HepG2 (cell line): Measurements from ENCODE around the gene KDM6B. TPM values are rescaled to one million over a fixed set of nuclear protein-coding genes. Genes with fewer than 3 reads are reported as not detected.

ENCODE experiments used
- CEBPG ChIP-seq: IDR thresholded peaks from 2 replicates; pipeline ENCODE4 v1.6.1; 2016
- DPF2 ChIP-seq: sonication (generic); formaldehyde crosslinking; IDR thresholded peaks from 2 replicates; pipeline ENCODE4 v1.4.0; 2020; ENCODE audit warnings: mild to moderate bottlenecking, low read depth, missing genetic modification reagents, borderline replicate concordance
- EP300 ChIP-seq, 3 experiments: sonication (generic) in 1 of 3; formaldehyde crosslinking in 1 of 3; IDR thresholded peaks; 2 replicates each; pipeline versions ENCODE4 v1.5.1 to v1.6.1; 2011 to 2020; ENCODE audit warnings: low read depth in 2 of 3, low read length in 2 of 3, borderline replicate concordance in 1 of 3, improper control_type of control experiment in 1 of 3, mild to moderate bottlenecking in 1 of 3, missing genetic modification reagents in 1 of 3, moderate library complexity in 1 of 3
- FOSL2 ChIP-seq: sonication (generic); formaldehyde crosslinking; IDR thresholded peaks from 2 replicates; pipeline ENCODE4 v1.4.0; 2020; ENCODE audit warnings: missing genetic modification reagents
- FOXP1 ChIP-seq, 2 experiments: fragments of 450-650 bp in 1 of 2; IDR thresholded peaks; 2 replicates each; pipeline ENCODE4 v1.6.1; 2017 to 2018; ENCODE audit warnings: antibody characterized with exemption in 1 of 2
- GFI1 ChIP-seq: sonication (generic); formaldehyde crosslinking; IDR thresholded peaks from 2 replicates; pipeline ENCODE4 v1.5.0; 2020; ENCODE audit warnings: missing genetic modification reagents, mild to moderate bottlenecking, borderline replicate concordance
- HDAC1 ChIP-seq: sonication (generic); formaldehyde crosslinking; IDR thresholded peaks from 2 replicates; pipeline ENCODE4 v1.5.1; 2020; ENCODE audit warnings: mild to moderate bottlenecking, missing genetic modification reagents
- KAT8 ChIP-seq: IDR thresholded peaks from 2 replicates; pipeline ENCODE4 v1.6.1; 2016; ENCODE audit warnings: missing genetic modification reagents, missing compliant biosample characterization
- KDM6A ChIP-seq: IDR thresholded peaks from 2 replicates; pipeline ENCODE4 v1.6.1; 2016; ENCODE audit warnings: low read depth
- MEF2D ChIP-seq: sonication (generic); formaldehyde crosslinking; IDR thresholded peaks from 2 replicates; pipeline ENCODE4 v1.5.1; 2020; ENCODE audit warnings: mild to moderate bottlenecking, missing genetic modification reagents
- NCOA2 ChIP-seq: sonication (generic); formaldehyde crosslinking; IDR thresholded peaks from 2 replicates; pipeline ENCODE4 v1.8.0; 2022; ENCODE audit warnings: inconsistent platforms
- RARA ChIP-seq: IDR thresholded peaks from 2 replicates; pipeline ENCODE4 v1.6.1; 2016; ENCODE audit warnings: missing genetic modification reagents, missing compliant biosample characterization
- RXRB ChIP-seq: IDR thresholded peaks from 2 replicates; pipeline ENCODE4 v1.6.1; 2016; ENCODE audit warnings: borderline replicate concordance, missing genetic modification reagents, missing compliant biosample characterization
- SOX13 ChIP-seq, 3 experiments: fragments of 450-650 bp in 1 of 3; sonication (generic) in 1 of 3; formaldehyde crosslinking in 1 of 3; IDR thresholded peaks in 2 of 3; conservative IDR thresholded peaks in 1 of 3; 2 replicates each; pipeline versions ENCODE4 v1.5.0 to v1.6.1; 2016 to 2020; ENCODE audit warnings: antibody characterized with exemption in 1 of 3, mild to moderate bottlenecking in 1 of 3, missing compliant biosample characterization in 1 of 3, missing genetic modification reagents in 1 of 3, moderate library complexity in 1 of 3
- TBP ChIP-seq: sonication (generic); formaldehyde crosslinking; IDR thresholded peaks from 2 replicates; pipeline ENCODE4 v1.5.0; 2020; ENCODE audit warnings: missing genetic modification reagents
- TCF7 ChIP-seq: sonication (generic); IDR thresholded peaks from 2 replicates; pipeline ENCODE4 v1.6.1; 2016; ENCODE audit warnings: antibody characterized with exemption, low read depth
- ZBTB7B ChIP-seq: sonication (generic); formaldehyde crosslinking; IDR thresholded peaks from 2 replicates; pipeline ENCODE4 v1.4.0; 2020; ENCODE audit warnings: missing genetic modification reagents
- ZFYVE20 ChIP-seq: sonication (generic); formaldehyde crosslinking; IDR thresholded peaks from 2 replicates; pipeline ENCODE4 v1.8.0; 2023; ENCODE audit warnings: low read depth, mild to moderate bottlenecking, moderate library complexity, missing genetic modification reagents, borderline replicate concordance
- ZNF501 ChIP-seq: sonication (generic); formaldehyde crosslinking; IDR thresholded peaks from 2 replicates; pipeline ENCODE4 v1.5.1; 2020; ENCODE audit warnings: mild to moderate bottlenecking, moderate library complexity, missing genetic modification reagents
- ZNF562 ChIP-seq: sonication (generic); formaldehyde crosslinking; IDR thresholded peaks from 2 replicates; pipeline ENCODE4 v1.8.0; 2022; ENCODE audit warnings: missing genetic modification reagents, borderline replicate concordance
- polyA plus RNA-seq, 8 experiments: library from polyadenylated mRNA; depleted of rRNA in 3 of 8; stranded (reverse) in 7 of 8; unstranded in 1 of 8; fragments of >200 nt; fragmentation: Illumina TruSeq in 4 of 8; extraction: Trizol in 4 of 8; gene quantifications; 2 replicates each; pipeline versions ENCODE4 v1.2.1 to v1.2.3, GENCODE V29; 2011 to 2016; ENCODE audit warnings: low read depth in 4 of 8, missing spikeins in 1 of 8, mixed read lengths in 1 of 8; ENCODE audit not compliant: insufficient read depth in 1 of 8
- total RNA-seq, 5 experiments: library from RNA; depleted of rRNA; stranded (reverse); fragments of >200 nt; fragmentation: Illumina TruSeq; extraction: Trizol; gene quantifications; 2 replicates each; pipeline ENCODE4 v1.2.3, GENCODE V29; 2016; ENCODE audit warnings: low read depth in 1 of 5
- TF ChIP-seq, protein P1 (sequence below): sonication (generic); formaldehyde crosslinking; IDR thresholded peaks from 2 replicates; pipeline ENCODE4 v1.5.1; 2020; ENCODE audit warnings: missing genetic modification reagents, mild to moderate bottlenecking, borderline replicate concordance
- TF ChIP-seq, protein P2 (sequence below): sonication (generic); formaldehyde crosslinking; IDR thresholded peaks from 2 replicates; pipeline ENCODE4 v1.4.0; 2020; ENCODE audit warnings: missing genetic modification reagents
- TF ChIP-seq, protein P3 (sequence below): sonication (generic); formaldehyde crosslinking; IDR thresholded peaks from 2 replicates; pipeline ENCODE4 v1.4.0; 2020; ENCODE audit warnings: missing genetic modification reagents, low read depth, mild to moderate bottlenecking, borderline replicate concordance

The KDM6B gene
- total and polyA plus RNA-seq, 2 of the 13 experiments (the other 11 are each of a cell fraction or from before 2014, with no cell fraction given) = 1.3 to 2.1 TPM

DNA sequence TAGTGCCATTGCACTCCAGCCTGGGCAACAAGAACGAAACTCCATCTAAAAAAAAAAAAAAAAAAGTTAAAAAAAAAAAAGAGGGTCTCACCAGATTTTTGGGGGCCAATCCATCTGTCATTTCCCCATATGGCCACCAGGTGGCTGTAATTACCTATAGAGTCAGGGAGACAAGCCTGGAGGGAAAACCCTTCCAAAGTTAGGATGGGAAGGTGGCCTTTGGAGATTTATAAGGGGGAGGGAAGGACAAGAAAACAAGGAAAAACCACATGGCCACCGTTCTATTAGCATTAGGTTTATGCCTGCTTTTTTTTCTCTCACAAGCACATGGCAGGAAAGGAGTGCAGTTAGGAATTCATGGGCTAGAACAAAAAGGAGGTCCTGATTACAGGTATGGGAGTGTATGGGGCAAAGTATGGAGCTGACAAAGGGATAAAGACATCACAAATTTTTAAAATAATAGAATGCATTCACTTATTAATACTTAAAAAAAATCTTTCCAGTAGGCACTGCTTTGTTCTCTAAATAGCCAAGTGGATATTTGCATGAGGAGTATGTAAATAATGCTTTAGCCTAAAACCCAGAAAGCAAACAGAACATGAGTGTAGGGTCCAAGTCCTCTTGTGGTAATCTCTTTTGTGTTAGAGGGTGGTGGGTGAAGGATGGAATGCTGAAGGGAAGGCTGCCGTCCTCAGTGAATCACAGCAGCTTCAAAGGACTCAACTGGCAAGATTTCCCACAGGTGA lies 28.8 kb downstream of the KDM6B start (continued):
- TF ChIP-seq, protein P1, sequence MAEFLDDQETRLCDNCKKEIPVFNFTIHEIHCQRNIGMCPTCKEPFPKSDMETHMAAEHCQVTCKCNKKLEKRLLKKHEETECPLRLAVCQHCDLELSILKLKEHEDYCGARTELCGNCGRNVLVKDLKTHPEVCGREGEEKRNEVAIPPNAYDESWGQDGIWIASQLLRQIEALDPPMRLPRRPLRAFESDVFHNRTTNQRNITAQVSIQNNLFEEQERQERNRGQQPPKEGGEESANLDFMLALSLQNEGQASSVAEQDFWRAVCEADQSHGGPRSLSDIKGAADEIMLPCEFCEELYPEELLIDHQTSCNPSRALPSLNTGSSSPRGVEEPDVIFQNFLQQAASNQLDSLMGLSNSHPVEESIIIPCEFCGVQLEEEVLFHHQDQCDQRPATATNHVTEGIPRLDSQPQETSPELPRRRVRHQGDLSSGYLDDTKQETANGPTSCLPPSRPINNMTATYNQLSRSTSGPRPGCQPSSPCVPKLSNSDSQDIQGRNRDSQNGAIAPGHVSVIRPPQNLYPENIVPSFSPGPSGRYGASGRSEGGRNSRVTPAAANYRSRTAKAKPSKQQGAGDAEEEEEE (CRISPR knock-in tag) = no peak
- TF ChIP-seq ZNF501 (CRISPR knock-in tag) = no peak
- TF ChIP-seq, protein P2, sequence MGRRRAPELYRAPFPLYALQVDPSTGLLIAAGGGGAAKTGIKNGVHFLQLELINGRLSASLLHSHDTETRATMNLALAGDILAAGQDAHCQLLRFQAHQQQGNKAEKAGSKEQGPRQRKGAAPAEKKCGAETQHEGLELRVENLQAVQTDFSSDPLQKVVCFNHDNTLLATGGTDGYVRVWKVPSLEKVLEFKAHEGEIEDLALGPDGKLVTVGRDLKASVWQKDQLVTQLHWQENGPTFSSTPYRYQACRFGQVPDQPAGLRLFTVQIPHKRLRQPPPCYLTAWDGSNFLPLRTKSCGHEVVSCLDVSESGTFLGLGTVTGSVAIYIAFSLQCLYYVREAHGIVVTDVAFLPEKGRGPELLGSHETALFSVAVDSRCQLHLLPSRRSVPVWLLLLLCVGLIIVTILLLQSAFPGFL (CRISPR knock-in tag) = no peak
- no peak for TF ChIP-seq TBP (CRISPR knock-in tag)
- no peak for TF ChIP-seq ZNF562 (CRISPR knock-in tag)
- TF ChIP-seq GFI1 = peak; percentile 98
- TF ChIP-seq EP300 (IDR thresholded peaks at IDR 0.05; ENCODE audit: low read depth in 2 of 2, low read length in 2 of 2) = peak in 1 of 2 experiments; percentile 82; a peak in 2 of 4 replicates
- TF ChIP-seq EP300 (CRISPR knock-in tag; IDR thresholded peaks at IDR 0.05; ENCODE audit: borderline replicate concordance) = no peak
- TF ChIP-seq KAT8 = 0 out of 2 replicates have a peak, but pooled peaks have one; percentile 21
- TF ChIP-seq KDM6A (CRISPR knock-in tag) = peak; percentile 83
- peak; percentile 60; the same call in 1 of the 2 replicates for TF ChIP-seq FOSL2 (CRISPR knock-in tag)
- peak; percentile 57; the same call in 1 of the 2 replicates for TF ChIP-seq NCOA2
- TF ChIP-seq, protein P3, sequence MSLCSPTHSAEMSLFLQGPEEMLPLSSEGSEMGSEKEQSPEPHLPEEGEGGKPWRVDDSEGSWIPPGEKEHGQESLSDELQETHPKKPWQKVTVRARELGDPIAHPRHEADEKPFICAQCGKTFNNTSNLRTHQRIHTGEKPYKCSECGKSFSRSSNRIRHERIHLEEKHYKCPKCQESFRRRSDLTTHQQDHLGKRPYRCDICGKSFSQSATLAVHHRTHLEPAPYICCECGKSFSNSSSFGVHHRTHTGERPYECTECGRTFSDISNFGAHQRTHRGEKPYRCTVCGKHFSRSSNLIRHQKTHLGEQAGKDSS (CRISPR knock-in tag) = no peak
- TF ChIP-seq FOXP1 (IDR thresholded peaks at IDR 0.05) = no peak
- TF ChIP-seq FOXP1 (CRISPR knock-in tag; IDR thresholded peaks at IDR 0.05) = 0 out of 2 replicates have a peak, but pooled peaks have one; percentile 26
- peak; percentile 73 for TF ChIP-seq SOX13 (IDR thresholded peaks at IDR 0.05)
- TF ChIP-seq SOX13 (CRISPR knock-in tag; conservative IDR thresholded peaks at IDR 0.05 in 1 of 2, IDR thresholded peaks at IDR 0.05 in 1 of 2) = peak in 1 of 2 experiments; percentile 93; a peak in 2 of 4 replicates
- 0 out of 2 replicates have a peak, but pooled peaks have one; percentile 25 for TF ChIP-seq HDAC1 (CRISPR knock-in tag)
- TF ChIP-seq RARA (CRISPR knock-in tag) = peak; percentile 57
- peak; percentile 30; the same call in 1 of the 2 replicates for TF ChIP-seq ZBTB7B (CRISPR knock-in tag)
- peak; percentile 78 for TF ChIP-seq TCF7
- peak; percentile 54; the same call in 1 of the 2 replicates for TF ChIP-seq RXRB (CRISPR knock-in tag)
- TF ChIP-seq ZFYVE20 = no peak
- TF ChIP-seq MEF2D (CRISPR knock-in tag) = peak; percentile 86
- TF ChIP-seq DPF2 (CRISPR knock-in tag) = peak; percentile 56; the same call in 1 of the 2 replicates
- TF ChIP-seq CEBPG = 0 out of 2 replicates have a peak, but pooled peaks have one; percentile 5
